HG03064 (cell line): ENCODE data around the gene SPAAR.
"Not testable (repeated sequence)": the region's sequence is repeated elsewhere in the genome, so short reads cannot be mapped to it uniquely, and the experiment has no call there.

Experiments used
- ATAC-seq: cut with Tn5 transposase; IDR thresholded peaks from one replicate; pipeline ENCODE4 v1.9.1; 2021; ENCODE audit warnings: low read depth; ENCODE audit not compliant: unreplicated experiment

SPAAR gene, protein sequence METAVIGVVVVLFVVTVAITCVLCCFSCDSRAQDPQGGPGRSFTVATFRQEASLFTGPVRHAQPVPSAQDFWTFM

DNA sequence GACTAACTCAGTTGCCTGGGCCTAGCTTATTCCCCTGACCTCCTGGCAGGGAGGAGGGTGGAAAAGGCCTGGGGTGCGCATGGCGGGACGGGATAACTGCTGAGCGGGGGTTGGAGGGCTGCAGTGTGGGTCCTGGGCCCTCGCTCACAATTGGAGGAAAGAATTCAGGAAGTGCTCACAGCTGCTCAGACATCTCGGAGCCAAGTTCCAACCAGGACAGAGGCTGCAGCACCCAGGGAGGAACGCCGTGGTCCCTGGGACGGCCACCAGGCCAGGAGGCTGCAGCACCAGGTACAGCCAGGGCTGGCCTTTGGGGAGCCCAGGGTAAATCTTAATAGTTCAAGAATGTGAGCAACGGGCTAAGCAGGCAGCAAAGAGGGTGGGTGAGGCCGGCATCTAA lies at the start of gene SPAAR:
Gene SPAAR (plus strand): TSS at position 217 of the 400 bp plus-strand sequence. CDS start 974 bp downstream, outside the sequence.
- no peak for ATAC-seq

DNA sequence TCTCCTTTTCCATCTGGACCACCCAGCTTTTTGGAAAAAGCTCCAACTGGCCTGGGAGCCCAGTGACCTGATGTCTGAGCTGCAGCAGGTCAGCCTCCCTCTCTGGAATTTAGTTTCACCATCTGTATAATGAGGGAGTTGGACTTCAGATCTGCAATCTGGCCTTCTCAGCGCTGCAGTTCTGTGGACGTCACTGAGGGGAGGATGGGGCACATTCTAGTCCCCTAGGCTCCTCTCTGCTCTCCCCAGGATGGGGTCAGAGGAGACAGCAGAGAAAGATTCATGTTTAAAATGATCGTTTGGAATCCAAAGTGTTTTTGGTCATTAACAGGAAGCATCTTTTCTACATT lies 49.3 kb upstream of the SPAAR start:
- ATAC-seq = no peak

DNA sequence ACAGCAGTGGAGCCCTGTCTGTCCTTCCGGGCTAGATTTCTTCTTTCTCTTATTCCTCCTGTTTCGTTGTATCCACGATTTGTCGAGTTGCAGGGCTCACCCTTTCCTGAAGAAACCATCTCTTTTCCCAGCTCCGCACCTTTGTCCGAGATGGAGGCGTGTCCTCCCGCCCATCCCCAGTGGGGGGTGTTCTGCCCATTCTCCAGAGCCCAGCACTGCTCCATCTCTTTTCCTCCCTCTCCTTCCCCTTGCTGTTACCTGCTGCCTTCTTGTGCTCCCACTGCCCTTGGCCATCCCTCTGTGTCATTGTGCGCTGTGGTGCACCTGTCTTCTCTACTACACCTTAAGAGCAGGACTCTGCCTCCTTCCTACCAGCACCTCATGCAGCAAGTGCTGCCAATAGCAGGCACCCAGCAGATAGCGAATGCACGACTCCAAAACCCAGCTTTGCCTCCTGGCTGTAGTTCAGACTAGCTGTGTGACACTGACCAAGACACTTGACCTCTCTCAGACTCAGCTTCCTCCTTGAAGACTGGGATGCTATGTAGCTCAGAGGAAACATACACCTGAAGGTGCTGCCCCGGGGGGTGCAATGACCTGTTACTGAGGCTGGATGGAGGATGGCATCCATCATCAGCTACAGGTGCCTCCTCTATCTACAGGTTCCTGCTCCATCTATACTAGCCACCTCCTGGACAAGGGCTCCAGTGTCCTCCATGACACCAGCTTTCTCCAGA lies 48.0 kb upstream of the SPAAR start:
- ATAC-seq = no peak

- no peak for ATAC-seq
Measured at GRCh38 chr9:35862328-35862727, 47.0 kb upstream of the SPAAR start.

DNA sequence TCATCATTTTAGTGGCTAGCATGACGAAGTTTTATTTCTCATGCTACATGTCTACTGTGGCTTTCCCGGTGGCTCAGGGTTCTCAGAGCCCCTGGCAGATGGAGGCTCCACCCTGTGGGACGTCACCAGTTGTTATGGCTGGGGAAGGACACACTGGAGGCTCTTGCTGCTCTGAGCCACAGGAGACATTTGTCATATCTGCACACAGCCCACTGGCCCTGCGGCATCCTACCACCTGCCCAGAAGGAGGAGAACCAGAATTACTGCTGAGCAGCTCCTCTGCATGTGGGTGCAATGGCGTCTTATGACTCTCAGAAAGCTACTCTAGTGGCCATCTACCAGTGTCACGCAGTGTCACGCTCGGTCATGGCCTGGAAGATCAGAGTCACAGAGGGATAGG lies 45.7 kb upstream of the SPAAR start:
- no peak for ATAC-seq

GRCh38 chr9:35864695-35865255 lies 44.5 kb upstream of the SPAAR start:
- no peak for ATAC-seq

DNA sequence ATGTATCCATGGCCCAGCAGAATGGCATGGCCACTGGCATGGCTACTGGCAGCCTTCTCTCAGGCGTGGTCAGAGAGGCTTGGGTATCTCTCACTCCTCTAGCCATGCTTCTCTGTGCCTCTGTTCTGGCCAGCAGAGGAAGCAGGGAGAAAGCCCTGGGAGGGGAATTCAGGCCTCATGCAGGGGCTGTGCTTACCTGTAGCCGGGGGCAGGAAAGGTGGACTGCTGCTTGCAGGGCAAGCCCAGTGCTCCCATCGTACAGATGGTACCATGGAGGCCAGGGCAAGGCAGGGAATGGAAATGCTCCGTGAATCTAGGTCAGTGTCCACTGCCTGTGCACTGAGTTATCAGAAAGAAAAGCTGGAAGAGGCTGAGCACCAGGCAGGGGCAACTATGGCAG lies 41.8 kb upstream of the SPAAR start:
- ATAC-seq = no peak

GRCh38 chr9:35868933-35869332 lies 40.4 kb upstream of the SPAAR start:
- ATAC-seq = no peak

GRCh38 chr9:35869621-35870216 lies 39.6 kb upstream of the SPAAR start:
- ATAC-seq = no peak

DNA sequence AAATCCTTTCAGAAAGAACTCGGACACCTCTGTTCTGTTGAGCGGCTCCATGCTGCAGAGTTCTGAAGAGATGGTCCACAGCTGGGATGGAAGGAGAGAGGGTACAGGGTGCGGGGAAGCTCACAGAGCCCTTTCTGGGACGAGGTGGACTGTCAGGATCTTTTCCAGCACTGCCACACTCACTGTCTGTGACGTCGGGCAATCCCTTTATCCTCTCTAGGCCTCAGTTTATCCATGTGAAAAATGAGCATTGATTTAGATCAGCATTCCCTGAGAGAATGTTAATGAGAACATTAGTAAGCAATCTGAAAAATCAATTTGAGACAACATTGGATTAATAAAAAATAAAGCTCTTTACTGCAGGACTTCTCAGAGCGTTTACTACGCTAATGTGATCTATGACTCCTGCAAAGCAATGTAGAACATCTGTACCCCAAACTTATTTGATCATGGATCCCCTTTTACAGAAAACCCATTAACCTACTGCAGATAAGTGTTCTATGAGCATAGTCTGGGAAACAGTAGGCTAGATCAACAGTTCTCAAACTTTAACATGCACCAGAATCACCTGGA lies 38.9 kb upstream of the SPAAR start, which contains the start of gene OR13J1:
Gene OR13J1 (minus strand): TSS at position 51 of the 573 bp plus-strand sequence. CDS start 0 bp downstream, at position 51.
- ATAC-seq = no peak

- no peak for ATAC-seq
Measured at GRCh38 chr9:35871545-35871944, 37.7 kb upstream of the SPAAR start.

DNA sequence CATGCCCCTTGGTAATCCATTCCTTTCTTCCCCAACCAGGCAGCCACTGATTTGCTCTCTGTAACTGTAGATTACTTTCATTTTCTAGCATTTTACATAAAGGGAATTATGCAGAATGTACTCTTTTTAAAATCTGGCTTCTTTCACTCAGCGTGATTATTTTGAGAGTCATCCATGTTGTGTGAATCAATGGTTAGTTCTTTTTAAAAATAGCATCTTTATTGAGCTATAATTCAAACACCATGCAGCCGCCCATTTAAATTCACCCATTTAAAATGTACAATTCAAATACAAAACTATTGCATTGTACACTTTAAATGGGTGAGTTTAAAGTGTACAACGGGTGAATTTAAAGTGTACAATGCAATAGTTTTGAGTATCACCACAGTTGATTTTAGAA lies 36.8 kb upstream of the SPAAR start:
- no peak for ATAC-seq

- ATAC-seq = no peak
Measured at GRCh38 chr9:35882263-35882848, 26.9 kb upstream of the SPAAR start.

GRCh38 chr9:35882996-35883395 lies 26.3 kb upstream of the SPAAR start:
- ATAC-seq = no peak

GRCh38 chr9:35884908-35885307 lies 24.4 kb upstream of the SPAAR start:
- not testable (repeated sequence) for ATAC-seq

GRCh38 chr9:35891646-35892045 lies 17.6 kb upstream of the SPAAR start:
- ATAC-seq = no peak

- no peak for ATAC-seq
Measured at GRCh38 chr9:35892051-35892450, 17.2 kb upstream of the SPAAR start.

DNA sequence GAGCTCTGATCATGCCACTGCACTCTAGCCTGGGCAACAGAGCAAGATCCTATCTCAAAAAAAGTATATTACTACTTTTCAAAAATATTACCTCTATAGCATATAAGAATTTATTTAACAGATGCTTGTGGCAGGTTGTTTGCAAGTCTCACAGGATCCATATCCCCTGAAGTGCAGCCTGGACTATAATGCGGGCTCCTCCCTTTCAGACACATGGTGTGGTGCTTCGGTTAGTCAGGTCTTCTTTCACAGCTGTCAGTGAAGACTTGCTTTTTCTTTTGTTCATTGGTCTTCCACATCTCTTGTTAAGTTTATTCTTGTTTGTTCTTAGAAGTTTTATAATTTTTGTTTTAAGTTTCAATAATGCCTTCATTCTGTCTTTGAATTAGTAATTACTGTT lies 12.7 kb upstream of the SPAAR start:
- no peak for ATAC-seq

- ATAC-seq = not testable (repeated sequence)
Measured at GRCh38 chr9:35897376-35898099, 11.8 kb upstream of the SPAAR start.

DNA sequence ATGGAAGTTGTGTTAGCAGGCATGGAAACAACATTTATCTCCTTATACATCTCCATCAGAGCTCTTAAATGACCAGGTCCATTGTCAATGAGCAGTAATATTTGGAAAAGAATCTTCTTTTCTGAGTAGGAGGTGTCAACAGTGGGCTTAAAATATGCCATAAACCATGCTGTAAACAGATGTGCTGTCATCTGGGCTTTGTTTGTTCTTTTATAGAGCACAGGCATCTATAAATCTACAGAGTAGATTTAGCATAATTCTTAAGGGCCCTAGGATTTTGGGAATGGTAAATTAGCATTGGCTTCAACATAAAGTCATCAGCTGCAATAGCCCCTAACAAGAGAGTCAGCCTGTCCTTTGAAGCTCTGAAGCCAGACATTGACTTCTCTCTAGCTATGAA lies 11.0 kb upstream of the SPAAR start:
- no peak for ATAC-seq
